NCI-H2171 treated with DMSO at 0.1 percent for 48 hours (cell line): ENCODE measurements around the gene DDC.
"Not testable (repeated sequence)": the region's sequence is repeated elsewhere in the genome, so short reads cannot be mapped to it uniquely, and the experiment has no call there.

Source experiments
- DNase-seq: peaks from one replicate; lab custom pipeline; 2025; lab: John Stamatoyannopoulos, UW

Gene DDC

GRCh38 chr7:50588937-50589336, 23.7 kb upstream of the DDC start:
- DNase-seq = no peak

- no peak for DNase-seq
Measured at GRCh38 chr7:50587737-50588136, 22.5 kb upstream of the DDC start.

- DNase-seq = no peak
Measured at GRCh38 chr7:50584793-50585408, 19.7 kb upstream of the DDC start.

- DNase-seq = no peak
Measured at GRCh38 chr7:50584386-50584785, 19.2 kb upstream of the DDC start.

GRCh38 chr7:50583295-50583694, 18.1 kb upstream of the DDC start:
- DNase-seq = not testable (repeated sequence)

- not testable (repeated sequence) for DNase-seq
Measured at GRCh38 chr7:50582271-50582670, 17.1 kb upstream of the DDC start.

- DNase-seq = not testable (repeated sequence)
Measured at GRCh38 chr7:50580666-50581065, 15.5 kb upstream of the DDC start.

- DNase-seq = no peak
Measured at GRCh38 chr7:50580057-50580456, 14.9 kb upstream of the DDC start.

GRCh38 chr7:50578105-50578504, 12.9 kb upstream of the DDC start:
- not testable (repeated sequence) for DNase-seq

GRCh38 chr7:50577569-50577968, 12.4 kb upstream of the DDC start:
- no peak for DNase-seq

- not testable (repeated sequence) for DNase-seq
Measured at GRCh38 chr7:50576388-50576787, 11.2 kb upstream of the DDC start.

- DNase-seq = no peak
Measured at GRCh38 chr7:50567715-50568261, 2.6 kb upstream of the DDC start.

- no peak for DNase-seq
Measured at GRCh38 chr7:50565977-50566376, 772 bp upstream of the DDC start.

GRCh38 chr7:50565559-50565916, 333 bp upstream of the DDC start:
- DNase-seq = no peak

- no peak for DNase-seq
Measured at GRCh38 chr7:50564171-50564570, 1.0 kb downstream of the DDC start.

- DNase-seq = no peak
Measured at GRCh38 chr7:50562136-50562535, 3.1 kb downstream of the DDC start.

- peak; percentile 43 for DNase-seq
Measured at GRCh38 chr7:50560865-50561351, 4.3 kb downstream of the DDC start.

- no peak for DNase-seq
Measured at GRCh38 chr7:50559881-50560280, 5.3 kb downstream of the DDC start.

- DNase-seq = no peak
Measured at GRCh38 chr7:50558294-50559053, 6.7 kb downstream of the DDC start.

- no peak for DNase-seq
Measured at GRCh38 chr7:50557099-50557498, 8.1 kb downstream of the DDC start.

- DNase-seq = no peak
Measured at GRCh38 chr7:50556247-50556991, 8.8 kb downstream of the DDC start.

GRCh38 chr7:50555594-50556140, 9.5 kb downstream of the DDC start:
- no peak for DNase-seq
